Frontal cortex (tissue), 4 donors: Measurements from ENCODE around the gene ZNF239. TPM values are rescaled to one million over a fixed set of nuclear protein-coding genes. Genes with fewer than 3 reads are reported as not detected.
"Not testable (repeated sequence)": the region's sequence is repeated elsewhere in the genome, so short reads cannot be mapped to it uniquely, and the experiment has no call there.

Experiments
- DNase-seq, 2 donors: peaks; one replicate each; pipeline ENCODE4 v3.0.0; 2012; ENCODE audit warnings: low spot score in 2 of 2
- FAIRE-seq: peaks from 2 replicates; lab custom pipeline; 2012; peaks lifted over from hg19 to GRCh38; lab: Jason Lieb, UNC
- total RNA-seq: library from RNA; depleted of rRNA; stranded (reverse); fragments of >200 nt; gene quantifications from one replicate; pipeline ENCODE4 v1.2.3, GENCODE V29; 2014
- donor health status: control.
- donor health status: control.
- donor health status: control.

ZNF239 gene
- 27.3 TPM for total RNA-seq

GRCh38 chr10:43574001-43574892 is at the start of gene ZNF239:
Gene ZNF239, minus strand, starts transcription at chr10:43574616. Its CDS starts 16,537 bp downstream, at chr10:43558079.
- DNase-seq: peak; percentile 75 to 78
- no peak for FAIRE-seq

- FAIRE-seq (no peak), DNase-seq (no peak)
Observed at GRCh38 chr10:43623351-43623750, 48.9 kb upstream of the ZNF239 start.

- FAIRE-seq (no peak), DNase-seq (no peak)
Observed at GRCh38 chr10:43622038-43622437, 47.6 kb upstream of the ZNF239 start.

GRCh38 chr10:43619368-43619767 is 45.0 kb upstream of the ZNF239 start:
- DNase-seq: no peak

GRCh38 chr10:43616697-43617370 is 42.4 kb upstream of the ZNF239 start:
- DNase-seq (no peak), FAIRE-seq (no peak)

More at GRCh38 chr10:43619368-43619767, 45.0 kb upstream of the ZNF239 start:
- no peak for FAIRE-seq

GRCh38 chr10:43610636-43611035 is 36.2 kb upstream of the ZNF239 start:
- FAIRE-seq (no peak), DNase-seq (no peak)

- DNase-seq: no peak
- no peak for FAIRE-seq
Observed at GRCh38 chr10:43607199-43607573, 32.8 kb upstream of the ZNF239 start.

GRCh38 chr10:43606323-43607198 is 32.1 kb upstream of the ZNF239 start, which contains the start of gene ZNF485:
Gene ZNF485, plus strand, starts transcription at chr10:43606438. Its CDS starts 613 bp downstream, at chr10:43607051.
- peak; percentile 75 to 78 for DNase-seq
- no peak for FAIRE-seq

- DNase-seq (no peak), FAIRE-seq (no peak)
Observed at GRCh38 chr10:43605850-43606322, 31.5 kb upstream of the ZNF239 start.

GRCh38 chr10:43601576-43601975 is 27.2 kb upstream of the ZNF239 start:
- not testable (repeated sequence) for DNase-seq, FAIRE-seq

- no peak for FAIRE-seq
Observed at GRCh38 chr10:43599333-43599732, 24.9 kb upstream of the ZNF239 start.

GRCh38 chr10:43598446-43598845 is 24.0 kb upstream of the ZNF239 start:
- FAIRE-seq (no peak), DNase-seq (no peak)

More at GRCh38 chr10:43599333-43599732, 24.9 kb upstream of the ZNF239 start:
- DNase-seq: no peak

- FAIRE-seq: no peak
- DNase-seq: no peak
Observed at GRCh38 chr10:43596546-43596945, 22.1 kb upstream of the ZNF239 start.

- FAIRE-seq: no peak
- DNase-seq: no peak
Observed at GRCh38 chr10:43595739-43596298, 21.4 kb upstream of the ZNF239 start.

GRCh38 chr10:43594944-43595589 is 20.7 kb upstream of the ZNF239 start:
- DNase-seq (no peak), FAIRE-seq (no peak)

- no peak for FAIRE-seq
- no peak for DNase-seq
Observed at GRCh38 chr10:43591303-43591904, 17.0 kb upstream of the ZNF239 start.

- DNase-seq, FAIRE-seq: not testable (repeated sequence)
Observed at GRCh38 chr10:43586730-43587115, 12.3 kb upstream of the ZNF239 start.

GRCh38 chr10:43585981-43586729 is 11.7 kb upstream of the ZNF239 start:
- DNase-seq: no peak
- FAIRE-seq: no peak
